Measurements from ENCODE around the gene SEPTIN5.

DNA sequence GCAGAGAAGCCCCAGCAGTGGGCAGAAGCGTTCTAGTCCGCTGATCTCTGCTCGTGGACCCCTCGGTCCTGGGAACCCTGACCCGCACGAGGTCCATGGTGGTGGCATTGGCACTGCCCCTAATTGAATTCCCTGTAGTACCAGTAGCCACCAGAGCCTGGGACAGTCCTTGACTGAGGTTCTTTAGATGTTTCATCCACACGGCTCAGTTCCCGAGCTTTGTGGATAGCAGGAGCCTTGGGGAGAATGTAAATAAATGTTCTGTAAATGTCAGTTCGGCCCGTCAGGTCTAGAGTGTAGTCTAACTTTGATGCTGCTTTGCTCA, 39.4 kb upstream of the SEPTIN5 start:
- TF ChIP-seq CTCF (conservative IDR thresholded peaks at IDR 0.05) = no peak
- TF ChIP-seq EZH2 (IDR thresholded peaks at IDR 0.05; ENCODE audit: low read depth) = no peak

All from PC-9 (cell line).